H1 (cell line): ENCODE measurements around the gene EIF2S2. TPM values are rescaled to one million over a fixed set of nuclear protein-coding genes. Genes with fewer than 3 reads are reported as not detected.

Experiments used
- CTCF ChIA-PET: fragments of 300-600 bp; sonication (Branson Sonifier 250); formaldehyde crosslinking; loops from one replicate; lab custom pipeline; 2021; ENCODE audit not compliant: partially characterized antibody; lab: Charles Lee
- POLR2A ChIA-PET: fragments of 300-600 bp; sonication (Branson Sonifier 250); formaldehyde crosslinking; loops from one replicate; lab custom pipeline; 2021; ENCODE audit warnings: inconsistent platforms; ENCODE audit not compliant: partially characterized antibody; lab: Charles Lee
- DNase-seq, 2 experiments: peaks; one replicate each; pipeline versions ENCODE4 v3.0.0 to v3.0.0-alpha.2; 2010 to 2022; ENCODE audit warnings: low spot score in 2 of 2, low read depth in 1 of 2, mixed read lengths in 1 of 2
- FAIRE-seq: peaks from 2 replicates; lab custom pipeline; 2011; peaks lifted over from hg19 to GRCh38; lab: Jason Lieb, UNC
- H2AFZ ChIP-seq: 2 replicates; pipeline ENCODE4 v1.8.1; 2012; ENCODE audit warnings: low read length, inconsistent platforms
- H2AK5ac ChIP-seq: 2 replicates; pipeline ENCODE4 v1.6.1; 2013; ENCODE audit warnings: low read depth, low read length
- H2BK120ac ChIP-seq: replicated peaks from 2 replicates; pipeline ENCODE3; 2013; ENCODE audit warnings: low read depth, low read length, inconsistent platforms
- H2BK12ac ChIP-seq: 2 replicates; pipeline ENCODE4 v1.6.1; 2013; ENCODE audit warnings: low read depth, low read length
- H2BK15ac ChIP-seq: 2 replicates; pipeline ENCODE4 v1.6.1; 2013; ENCODE audit warnings: low read length
- H2BK20ac ChIP-seq: 2 replicates; pipeline ENCODE4 v1.6.1; 2013; ENCODE audit warnings: low read length
- H2BK5ac ChIP-seq: 2 replicates; pipeline ENCODE4 v1.6.1; 2013; ENCODE audit warnings: low read depth, low read length
- H3K14ac ChIP-seq: 2 replicates; pipeline ENCODE4 v1.6.1; 2013; ENCODE audit warnings: inconsistent platforms; ENCODE audit not compliant: insufficient read length
- H3K18ac ChIP-seq: 2 replicates; pipeline ENCODE4 v1.6.1; 2013; ENCODE audit warnings: low read length; ENCODE audit errors: extremely low read depth
- H3K23ac ChIP-seq: 2 replicates; pipeline ENCODE4 v1.6.1; 2013; ENCODE audit warnings: inconsistent platforms; ENCODE audit not compliant: insufficient read length
- H3K23me2 ChIP-seq: 2 replicates; pipeline ENCODE4 v1.6.1; 2013; ENCODE audit warnings: low read depth, low read length
- H3K27ac ChIP-seq: 2 replicates; pipeline ENCODE4 v1.6.1; 2011; ENCODE audit warnings: low read depth, low read length, inconsistent platforms
- H3K27me3 ChIP-seq, 4 experiments: replicated peaks in 1 of 4; 1 replicate in 1 of 4; 2 replicates in 3 of 4; pipeline versions ENCODE4 v1.6.1 to v1.8.1; 2011 to 2013; ENCODE audit warnings: low read length in 3 of 4, mild to moderate bottlenecking in 3 of 4, inconsistent platforms in 2 of 4, mixed read lengths in 2 of 4, moderate library complexity in 1 of 4; ENCODE audit not compliant: control insufficient read depth in 3 of 4, insufficient read depth in 3 of 4; ENCODE audit errors: extremely low read depth in 1 of 4
- H3K36me3 ChIP-seq, 4 experiments: 2 replicates each; pipeline versions ENCODE4 v1.6.1 to v1.8.1; 2011 to 2013; ENCODE audit warnings: mild to moderate bottlenecking in 4 of 4, low read length in 3 of 4, moderate library complexity in 2 of 4, control low read depth in 1 of 4, inconsistent platforms in 1 of 4; ENCODE audit not compliant: insufficient read depth in 4 of 4, control insufficient read depth in 2 of 4
- H3K4ac ChIP-seq: replicated peaks from 2 replicates; pipeline ENCODE3; 2013; ENCODE audit warnings: low read length, low read depth, mixed read lengths, inconsistent platforms; ENCODE audit not compliant: insufficient read length
- H3K4me1 ChIP-seq, 4 experiments: replicated peaks in 1 of 4; 1 replicate in 1 of 4; 2 replicates in 3 of 4; pipeline versions ENCODE4 v1.6.1 to v1.8.1; 2011 to 2013; ENCODE audit warnings: low read length in 3 of 4, inconsistent platforms in 2 of 4, mixed read lengths in 1 of 4; ENCODE audit not compliant: insufficient read depth in 4 of 4, control insufficient read depth in 3 of 4
- H3K4me2 ChIP-seq, 2 experiments: 2 replicates each; pipeline versions ENCODE4 v1.6.1 to v1.8.1; 2011 to 2013; ENCODE audit warnings: low read depth in 2 of 2, low read length in 2 of 2, control low read depth in 1 of 2, inconsistent platforms in 1 of 2, mild to moderate bottlenecking in 1 of 2; ENCODE audit not compliant: insufficient read depth in 1 of 2
- H3K4me3 ChIP-seq, 4 experiments: fragments of 200-600, 300-600 bp in 1 of 4; sonication (generic), shearing (Covaris generic), sonication (Bioruptor Twin) in 1 of 4; 2 replicates each; pipeline versions ENCODE4 v1.5.1 to v1.8.1; 2011 to 2016; ENCODE audit warnings: low read length in 4 of 4, low read depth in 3 of 4, control low read depth in 2 of 4, inconsistent platforms in 2 of 4, mild to moderate bottlenecking in 2 of 4, mixed read lengths in 1 of 4, moderate library complexity in 1 of 4; ENCODE audit not compliant: insufficient read depth in 2 of 4; ENCODE audit errors: extremely low read depth in 1 of 4
- H3K56ac ChIP-seq: replicated peaks from 2 replicates; pipeline ENCODE3; 2013; ENCODE audit warnings: low read depth, mild to moderate bottlenecking, mixed read lengths, low read length, inconsistent platforms; ENCODE audit not compliant: insufficient read length
- H3K79me1 ChIP-seq: 2 replicates; pipeline ENCODE4 v1.6.1; 2013; ENCODE audit warnings: low read depth, low read length, control low read depth
- H3K79me2 ChIP-seq, 2 experiments: 2 replicates each; pipeline versions ENCODE4 v1.6.1 to v1.8.1; 2012 to 2013; ENCODE audit warnings: low read length in 2 of 2, mild to moderate bottlenecking in 2 of 2, inconsistent platforms in 1 of 2; ENCODE audit not compliant: insufficient read depth in 2 of 2, control insufficient read depth in 1 of 2
- H3K9ac ChIP-seq, 4 experiments: replicated peaks in 1 of 4; 1 replicate in 1 of 4; 2 replicates in 3 of 4; pipeline versions ENCODE4 v1.6.1 to v1.8.1; 2011 to 2013; ENCODE audit warnings: low read depth in 3 of 4, low read length in 3 of 4, control low read depth in 2 of 4, mild to moderate bottlenecking in 2 of 4, moderate library complexity in 2 of 4, inconsistent platforms in 1 of 4; ENCODE audit errors: extremely low read depth in 1 of 4
- H3K9me3 ChIP-seq, 2 experiments: 2 replicates each; pipeline versions ENCODE4 v1.6.1 to v1.8.1; 2012 to 2013; ENCODE audit warnings: mild to moderate bottlenecking in 2 of 2, moderate library complexity in 2 of 2, control low read depth in 1 of 2, inconsistent platforms in 1 of 2, low read depth in 1 of 2, low read length in 1 of 2, mixed read lengths in 1 of 2; ENCODE audit not compliant: insufficient read depth in 2 of 2
- H4K20me1 ChIP-seq, 2 experiments: replicated peaks in 1 of 2; 2 replicates each; pipeline versions ENCODE3 to v1.8.1; 2011 to 2013; ENCODE audit warnings: inconsistent platforms in 2 of 2, low read length in 2 of 2, mild to moderate bottlenecking in 1 of 2; ENCODE audit not compliant: insufficient read depth in 2 of 2, control insufficient read depth in 1 of 2
- H4K5ac ChIP-seq: 2 replicates; pipeline ENCODE4 v1.6.1; 2013; ENCODE audit warnings: low read length, low read depth, mixed read lengths, inconsistent platforms; ENCODE audit not compliant: insufficient read length
- H4K8ac ChIP-seq: 2 replicates; pipeline ENCODE4 v1.8.0; 2013; ENCODE audit warnings: mild to moderate bottlenecking, moderate library complexity, low read length, inconsistent platforms; ENCODE audit not compliant: insufficient read depth; ENCODE audit errors: extremely low read depth
- H4K91ac ChIP-seq: replicated peaks from 2 replicates; pipeline ENCODE3; 2013; ENCODE audit warnings: low read length, mixed read lengths, inconsistent platforms; ENCODE audit not compliant: insufficient read length
- CHD2 ChIP-seq: IDR thresholded peaks from 2 replicates; pipeline ENCODE4 v1.6.1; 2012; ENCODE audit warnings: low read length, improper control_type of control experiment
- WGBS, 2 experiments: shearing (Covaris generic) in 1 of 2; methylation state at CpG; one replicate each; pipeline versions ENCODE4 v1.1.6 to v1.1.7; 2013 to 2015; ENCODE audit warnings: low lambda C conversion rate in 2 of 2, mixed read lengths in 2 of 2, inconsistent platforms in 1 of 2, low coverage in 1 of 2, missing lambda C conversion rate in 1 of 2; ENCODE audit not compliant: insufficient replicate concordance in 2 of 2, insufficient coverage in 1 of 2, insufficient read length in 1 of 2; ENCODE audit errors: extremely low coverage in 1 of 2, missing lambda C conversion rate in 1 of 2; 5-methylcytosine and 5-hydroxymethylcytosine counted together
- polyA plus RNA-seq, 7 experiments: library from polyadenylated mRNA; depleted of rRNA in 3 of 7; stranded (reverse) in 5 of 7; unstranded in 2 of 7; fragments of >200 nt in 5 of 7; fragments of 200-250 nt in 2 of 7; gene quantifications; 1 replicate in 5 of 7; 2 replicates in 1 of 7; 4 replicates in 1 of 7; pipeline versions ENCODE4 v1.2.1 to v1.2.3, GENCODE V29; 2011 to 2013; ENCODE audit warnings: missing spikeins in 2 of 7, mixed read lengths in 2 of 7
- total RNA-seq: library from RNA; stranded (reverse); fragmentation: NEBNext Ultra II Directional; extraction: Animal tissue kit (Norgen Biotek cat#: 25700); gene quantifications from 2 replicates; pipeline ENCODE4 v1.2.1, GENCODE V29; 2021

The EIF2S2 gene
- total and polyA plus RNA-seq, 2 of the 8 experiments (the other 6 are each of a cell fraction or from before 2014, with no cell fraction given): 59.5 to 142 TPM

DNA sequence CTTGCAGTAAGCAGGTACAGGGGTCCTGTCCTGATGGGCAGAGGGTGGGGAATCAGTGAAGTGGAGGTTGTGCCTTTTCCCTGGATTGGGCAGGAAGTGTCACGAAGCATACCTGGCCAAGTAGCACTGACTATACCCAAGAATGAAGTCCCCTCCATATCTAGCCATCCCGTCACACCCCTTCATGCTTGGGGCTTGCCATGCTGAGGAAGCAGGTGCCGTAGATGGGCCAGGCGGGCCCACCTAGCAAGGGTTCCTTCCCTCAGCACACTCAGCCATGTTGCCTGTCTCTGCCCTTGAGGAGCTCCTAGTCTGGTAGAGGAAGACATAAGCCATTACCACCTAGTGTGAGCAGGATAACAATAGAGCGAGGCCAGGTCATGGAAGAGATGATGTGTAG is 33.5 kb downstream of the EIF2S2 start:
- no peak for FAIRE-seq
- H3K18ac ChIP-seq: no peak overlapping the region

More for the DNA sequence above, 33.5 kb downstream of the EIF2S2 start:
- Histone ChIP-seq H3K27me3 (no peaks in the 10 kb centered on the region), H3K79me1 (0 out of 2 replicates have a peak, but pooled peaks cover 3% of the 10 kb centered on the region), H3K4me3 (no peak overlapping the region), H2BK20ac (no peak overlapping the region), H3K14ac (no peak overlapping the region), H3K4me2 (no peak overlapping the region), H2BK15ac (no peak overlapping the region), H2AFZ (no peak overlapping the region), H3K36me3 (peaks cover 3 to 21% (median 6%) of the 10 kb centered on the region in 4 experiments; a peak in 6 of 8 replicates), H3K56ac (no peak overlapping the region), H4K8ac (no peak overlapping the region), H3K23me2 (no peaks in the 10 kb centered on the region), H2BK120ac (no peak overlapping the region), H3K79me2 (no peaks in the 10 kb centered on the region; a peak in 2 of 4 replicates), H2BK5ac (no peak overlapping the region), H3K4ac (no peak overlapping the region), H3K9me3 (no peaks in the 10 kb centered on the region)
- 86% methylated on average over 5 of the region's 5 CpGs; no CpG with 5 or more reads in 1 of the 2 experiments for WGBS, 2 experiments
- CTCF ChIA-PET: interaction anchor here (0.6 to 3.5 kb wide), 8 partner anchors 9 to 304 kb away, joined by 3 to 20 read pairs (median 3); no protein-coding TSS in a partner anchor
- no peak for TF ChIP-seq CHD2
- TF ChIP-seq, all 59 proteins: peak for 0
- H2BK12ac ChIP-seq: no peak overlapping the region
- H3K23ac ChIP-seq: no peak overlapping the region
- H3K9ac ChIP-seq: no peak overlapping the region
- peaks cover 8 to 11% of the 10 kb centered on the region in 2 experiments for H4K20me1 ChIP-seq
- H3K27ac ChIP-seq: no peak overlapping the region
- H3K4me1 ChIP-seq: no peaks in the 10 kb centered on the region
- DNase-seq: no peak
- H4K91ac ChIP-seq: no peak overlapping the region
- POLR2A ChIA-PET: interaction anchor here (0.6 to 4.0 kb wide), 9 partner anchors 10 to 220 kb away, joined by 3 to 21 read pairs (median 3); no protein-coding TSS in a partner anchor
- H4K5ac ChIP-seq: no peak overlapping the region
- no peak overlapping the region for H2AK5ac ChIP-seq
